Measurements from ENCODE around the gene SPINDOC. TPM values are rescaled to one million over a fixed set of nuclear protein-coding genes. Genes with fewer than 3 reads are reported as not detected.

The SPINDOC gene
- total and polyA plus RNA-seq, 11 donors, result 7.8 to 12.0 (median 10.9) TPM

DNA sequence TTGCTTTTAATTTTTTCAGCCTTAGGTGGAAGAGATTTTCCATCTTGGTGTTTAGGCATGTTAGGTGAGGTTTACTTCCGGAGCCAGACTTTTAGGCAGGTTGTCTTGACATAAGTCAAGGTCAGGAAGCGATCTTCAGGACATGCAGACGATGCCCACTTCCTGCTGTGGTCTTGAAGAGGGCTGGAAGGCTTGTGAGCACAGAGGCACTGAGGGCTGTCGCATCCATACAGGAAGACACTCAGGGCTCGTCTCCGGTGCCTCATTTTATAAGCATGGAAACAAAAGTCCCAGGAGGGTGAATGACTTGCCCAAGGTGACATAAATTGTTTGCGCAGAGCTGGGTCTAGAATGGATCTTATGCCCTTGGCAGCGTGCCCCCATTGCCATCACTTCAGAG is 56.4 kb downstream of the SPINDOC start:
- Histone ChIP-seq H3K4me1 (peaks cover 15 to 97% (median 81%) of the 10 kb centered on the region in 12 donors), H3K4me3 (no peak overlapping the region), H3K27me3 (no peaks in the 10 kb centered on the region), H3K36me3 (peaks cover 0 to 9% (median 0%) of the 10 kb centered on the region in 9 donors), H3K9me3 (no peaks in the 10 kb centered on the region), H3K27ac (peak overlapping the region in 7 of 12 donors; percentile 1 to 64 (median 41))
- DNase-seq (no peak), ATAC-seq (no peak)
- TF ChIP-seq POLR2A (IDR thresholded peaks at IDR 0.05), result no peak
- TF ChIP-seq, protein P1, sequence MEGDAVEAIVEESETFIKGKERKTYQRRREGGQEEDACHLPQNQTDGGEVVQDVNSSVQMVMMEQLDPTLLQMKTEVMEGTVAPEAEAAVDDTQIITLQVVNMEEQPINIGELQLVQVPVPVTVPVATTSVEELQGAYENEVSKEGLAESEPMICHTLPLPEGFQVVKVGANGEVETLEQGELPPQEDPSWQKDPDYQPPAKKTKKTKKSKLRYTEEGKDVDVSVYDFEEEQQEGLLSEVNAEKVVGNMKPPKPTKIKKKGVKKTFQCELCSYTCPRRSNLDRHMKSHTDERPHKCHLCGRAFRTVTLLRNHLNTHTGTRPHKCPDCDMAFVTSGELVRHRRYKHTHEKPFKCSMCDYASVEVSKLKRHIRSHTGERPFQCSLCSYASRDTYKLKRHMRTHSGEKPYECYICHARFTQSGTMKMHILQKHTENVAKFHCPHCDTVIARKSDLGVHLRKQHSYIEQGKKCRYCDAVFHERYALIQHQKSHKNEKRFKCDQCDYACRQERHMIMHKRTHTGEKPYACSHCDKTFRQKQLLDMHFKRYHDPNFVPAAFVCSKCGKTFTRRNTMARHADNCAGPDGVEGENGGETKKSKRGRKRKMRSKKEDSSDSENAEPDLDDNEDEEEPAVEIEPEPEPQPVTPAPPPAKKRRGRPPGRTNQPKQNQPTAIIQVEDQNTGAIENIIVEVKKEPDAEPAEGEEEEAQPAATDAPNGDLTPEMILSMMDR (IDR thresholded peaks at IDR 0.05), result no peak
- WGBS, 4 donors, result 65 to 77% (median 72%) methylated on average over 8 of the region's 8 CpGs
- intact Hi-C loops (cut with DNase I), result loop anchor here in 8 of 10 donors (5.0 to 10.0 kb wide), 3 partner anchors 32 to 75 kb away; partner anchors contain the start of genes MARK2 (in 5 of the 8) and RCOR2 (in 2 of the 8)

DNA sequence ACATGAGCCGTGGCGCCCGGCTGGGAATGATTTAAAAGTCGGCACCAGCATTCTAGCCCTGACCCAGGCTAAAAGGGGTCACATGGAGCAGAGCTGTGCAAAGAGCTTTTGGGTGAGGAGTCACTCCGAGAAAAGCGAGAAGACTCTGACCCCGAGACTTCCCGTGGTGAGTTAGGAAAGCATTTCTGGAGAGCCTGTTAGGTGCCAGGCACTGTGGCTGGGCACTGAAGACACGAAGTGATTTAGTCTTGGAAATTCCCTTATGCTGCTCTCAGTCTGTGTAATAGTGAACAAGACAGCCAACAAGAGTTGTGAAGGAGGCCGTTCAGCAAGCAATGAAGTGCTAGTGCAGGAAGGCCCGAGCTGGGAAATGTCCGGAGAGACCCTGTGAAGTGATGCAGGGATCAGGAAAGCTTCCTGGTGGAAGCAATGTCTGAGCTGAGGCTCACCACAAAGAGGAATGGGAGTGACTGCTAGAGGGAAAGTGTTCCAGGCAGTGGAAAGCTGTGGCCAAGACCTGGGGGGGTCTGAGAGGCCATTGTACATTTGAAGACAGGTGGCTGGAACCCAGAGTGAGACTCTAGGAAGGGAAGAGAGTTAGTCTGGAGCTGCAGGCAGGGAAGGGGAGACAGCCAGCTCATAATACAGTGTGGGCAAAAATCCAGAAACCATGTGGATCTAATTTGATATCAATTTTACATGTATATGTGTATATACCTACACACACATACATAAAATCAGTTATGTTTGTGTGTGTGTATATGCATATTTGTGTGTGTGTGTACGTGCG is 57.3 kb downstream of the SPINDOC start:
- Histone ChIP-seq H3K36me3 (peaks cover 0 to 7% (median 0%) of the 10 kb centered on the region in 9 donors), H3K4me3 (no peak overlapping the region), H3K27me3 (no peaks in the 10 kb centered on the region), H3K4me1 (peaks cover 15 to 97% (median 80%) of the 10 kb centered on the region in 12 donors), H3K27ac (peak overlapping the region in 7 of 12 donors; percentile 0 to 64 (median 41)), H3K9me3 (no peaks in the 10 kb centered on the region)
- 66 to 75% (median 72%) methylated on average over 14 of the region's 14 CpGs for WGBS, 4 donors
- no peak for TF ChIP-seq POLR2A (IDR thresholded peaks at IDR 0.05)
- TF ChIP-seq, protein P1 (IDR thresholded peaks at IDR 0.05), result no peak
- DNase-seq (no peak), ATAC-seq (no peak)
- intact Hi-C loops (cut with DNase I), result loop anchor here in 8 of 10 donors (5.0 to 10.0 kb wide), 3 partner anchors 33 to 74 kb away; partner anchors contain the start of genes MARK2 (in 5 of the 8) and RCOR2 (in 2 of the 8)

DNA sequence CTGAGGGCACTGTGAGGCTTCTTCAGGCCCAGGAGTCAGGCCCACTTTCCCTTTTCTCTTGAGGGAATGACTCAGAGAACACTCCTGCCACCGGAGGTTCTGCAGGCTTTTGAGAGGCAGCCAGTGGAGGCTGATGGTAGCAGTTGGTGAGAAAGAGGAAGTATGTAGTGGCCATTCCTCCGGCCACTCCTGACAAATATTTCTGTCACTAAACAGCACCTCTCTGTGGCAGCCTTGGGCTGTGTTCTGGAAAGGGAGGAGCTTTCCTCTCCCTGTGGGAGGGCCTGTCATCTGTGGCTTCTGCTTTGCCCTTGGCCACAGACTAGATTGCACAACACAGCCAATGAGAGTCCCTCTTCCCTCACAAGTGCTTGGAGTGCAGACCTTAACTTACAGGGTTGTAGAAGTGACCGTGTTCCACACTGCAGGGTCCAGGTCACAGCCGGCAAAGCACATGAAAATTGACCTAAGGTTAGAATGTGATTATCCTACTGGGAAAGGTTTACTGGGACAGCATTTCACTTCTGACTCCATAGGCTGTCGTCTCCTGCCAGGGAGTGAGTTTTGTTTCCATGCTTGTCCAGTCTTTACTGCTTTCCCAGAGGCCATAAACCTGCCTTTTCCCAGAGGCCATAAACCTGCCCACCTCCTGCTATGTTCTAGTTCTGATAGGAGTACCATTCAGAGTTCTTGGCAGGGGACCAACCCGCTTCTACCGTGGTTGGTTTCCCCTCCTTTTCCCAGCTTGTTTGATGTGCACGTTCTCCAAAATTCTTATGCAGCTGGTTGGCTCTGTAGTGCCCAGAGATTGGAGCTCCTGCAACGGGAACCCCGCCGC is 58.9 kb downstream of the SPINDOC start:
- DNase-seq (peak; percentile 76 to 93 (median 86)), ATAC-seq (peak; percentile 93 to 96 (median 96))
- H3K4me3 ChIP-seq, result peak overlapping the region in 5 of 12 donors; percentile 13 to 30 (median 23)
- H3K36me3 ChIP-seq, result peaks cover 0 to 4% (median 0%) of the 10 kb centered on the region in 9 donors
- H3K27me3 ChIP-seq, result no peaks in the 10 kb centered on the region
- H3K27ac ChIP-seq, result peak overlapping the region; percentile 37 to 88 (median 77)
- TF ChIP-seq, protein P1 (IDR thresholded peaks at IDR 0.05), result peak; percentile 13 to 84 (median 50)
- TF ChIP-seq POLR2A (IDR thresholded peaks at IDR 0.05), result peak in 1 of 2 donors; percentile 30
- no peaks in the 10 kb centered on the region for H3K9me3 ChIP-seq
- peaks cover 15 to 99% (median 69%) of the 10 kb centered on the region in 12 donors for H3K4me1 ChIP-seq
- intact Hi-C loops (cut with DNase I), result loop anchor here in 8 of 10 donors (2.0 to 10.0 kb wide), 4 partner anchors 33 to 73 kb away; partner anchors contain the start of genes MARK2 (in 7 of the 8) and RCOR2 (in 2 of the 8)
- 8 to 16% (median 13%) methylated on average over 11 of the region's 11 CpGs for WGBS, 4 donors

Measured in heart left ventricle (tissue), 16 donors.